Colonic mucosa (tissue), 4 donors: Measurements from ENCODE around the gene GMCL2. TPM values are rescaled to one million over a fixed set of nuclear protein-coding genes. Genes with fewer than 3 reads are reported as not detected.

ENCODE experiments used
- DNase-seq: peaks from one replicate; pipeline ENCODE4 v3.0.0-alpha.2; 2020
- H3K27ac ChIP-seq: fragments of 200-600 bp; one replicate; pipeline ENCODE4 v1.8.0; 2021
- H3K27me3 ChIP-seq: fragments of 200-600 bp; one replicate; pipeline ENCODE4 v1.8.0; 2021
- H3K36me3 ChIP-seq: fragments of 200-600 bp; one replicate; pipeline ENCODE4 v1.8.0; 2021
- H3K4me1 ChIP-seq: fragments of 200-600 bp; one replicate; pipeline ENCODE4 v1.8.0; 2021; ENCODE audit warnings: mild to moderate bottlenecking
- H3K4me3 ChIP-seq: fragments of 200-600 bp; one replicate; pipeline ENCODE4 v1.8.0; 2021
- H3K9ac ChIP-seq, 2 donors: one replicate each; pipeline ENCODE4 v1.7.0; 2013; ENCODE audit warnings: control low read depth in 2 of 2, low read depth in 2 of 2, low read length in 2 of 2
- H3K9me3 ChIP-seq: fragments of 200-600 bp; one replicate; pipeline ENCODE4 v1.8.0; 2021
- CTCF ChIP-seq: fragments of 200-600 bp; IDR thresholded peaks from one replicate; pipeline ENCODE4 v1.8.0; 2022; ENCODE audit warnings: antibody characterized with exemption, mild to moderate bottlenecking
- intact Hi-C: fragments of 100-400 bp; cut with DNase I; formaldehyde crosslinking; loops from one replicate; pipeline ENCODE4 v1.14.1; 2022
- total RNA-seq, 2 donors: library from RNA; stranded (reverse); fragmentation: NEBNext Ultra II Directional in 1 of 2; extraction: Animal tissue kit (Norgen Biotek cat#: 25700) in 1 of 2; gene quantifications; one replicate each; pipeline ENCODE4 v1.2.1, GENCODE V29; 2021
- donor health status: healthy.
- donor health status: DM: no; HTN: no; CAD: no.
- donor health status: DM: no; HTN: no; CAD: no.

The GMCL2 gene
- total RNA-seq, 2 donors from 2014 or later: not detected

- Histone ChIP-seq H3K27me3 (no peaks in the 10 kb centered on the region), H3K9me3 (no peaks in the 10 kb centered on the region), H3K36me3 (no peaks in the 10 kb centered on the region), H3K9ac (no peak overlapping the region), H3K27ac (no peak overlapping the region), H3K4me1 (no peaks in the 10 kb centered on the region), H3K4me3 (no peak overlapping the region)
- intact Hi-C loops: no loop called here
- TF ChIP-seq CTCF: no peak
- no peak for DNase-seq
These were observed 12.7 kb downstream of the GMCL2 start for GRCh38 chr5:178174456-178174855.

- H3K27ac ChIP-seq: no peak overlapping the region
- no peaks in the 10 kb centered on the region for H3K36me3 ChIP-seq
- no peaks in the 10 kb centered on the region for H3K9me3 ChIP-seq
- H3K4me3 ChIP-seq: no peak overlapping the region
- TF ChIP-seq CTCF: no peak
- H3K27me3 ChIP-seq: no peaks in the 10 kb centered on the region
- H3K4me1 ChIP-seq: no peaks in the 10 kb centered on the region
- no peak overlapping the region for H3K9ac ChIP-seq
- DNase-seq: no peak
- intact Hi-C loops: no loop called here
These were observed 16.7 kb downstream of the GMCL2 start for GRCh38 chr5:178170455-178170854.

DNA sequence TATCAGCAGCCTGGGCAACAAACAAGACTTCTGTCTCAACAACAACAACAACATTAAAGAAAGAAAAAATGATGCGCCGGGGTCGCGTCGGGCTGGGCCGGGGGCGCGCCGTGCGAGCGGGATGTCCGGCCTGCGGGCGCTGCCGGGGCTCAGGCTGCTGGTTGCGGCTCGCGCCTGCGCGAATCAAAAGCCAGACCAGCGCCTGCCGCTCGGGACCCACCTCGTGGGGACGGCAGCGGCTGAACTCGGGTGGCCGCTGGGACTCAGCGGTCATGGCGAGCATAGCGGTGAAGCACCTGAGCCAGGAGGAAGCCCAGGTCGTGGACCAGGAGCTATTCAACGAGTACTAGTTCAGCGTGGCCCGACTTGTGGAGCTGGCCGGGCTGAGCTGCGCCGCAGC, 21.6 kb downstream of the GMCL2 start:
- intact Hi-C loops: no loop called here
- no peak for DNase-seq
- no peak overlapping the region for H3K4me3 ChIP-seq
- TF ChIP-seq CTCF: no peak
- H3K9me3 ChIP-seq: no peaks in the 10 kb centered on the region
- no peaks in the 10 kb centered on the region for H3K36me3 ChIP-seq
- no peaks in the 10 kb centered on the region for H3K4me1 ChIP-seq
- H3K27ac ChIP-seq: no peak overlapping the region
- H3K27me3 ChIP-seq: no peaks in the 10 kb centered on the region
- H3K9ac ChIP-seq: no peak overlapping the region

DNA sequence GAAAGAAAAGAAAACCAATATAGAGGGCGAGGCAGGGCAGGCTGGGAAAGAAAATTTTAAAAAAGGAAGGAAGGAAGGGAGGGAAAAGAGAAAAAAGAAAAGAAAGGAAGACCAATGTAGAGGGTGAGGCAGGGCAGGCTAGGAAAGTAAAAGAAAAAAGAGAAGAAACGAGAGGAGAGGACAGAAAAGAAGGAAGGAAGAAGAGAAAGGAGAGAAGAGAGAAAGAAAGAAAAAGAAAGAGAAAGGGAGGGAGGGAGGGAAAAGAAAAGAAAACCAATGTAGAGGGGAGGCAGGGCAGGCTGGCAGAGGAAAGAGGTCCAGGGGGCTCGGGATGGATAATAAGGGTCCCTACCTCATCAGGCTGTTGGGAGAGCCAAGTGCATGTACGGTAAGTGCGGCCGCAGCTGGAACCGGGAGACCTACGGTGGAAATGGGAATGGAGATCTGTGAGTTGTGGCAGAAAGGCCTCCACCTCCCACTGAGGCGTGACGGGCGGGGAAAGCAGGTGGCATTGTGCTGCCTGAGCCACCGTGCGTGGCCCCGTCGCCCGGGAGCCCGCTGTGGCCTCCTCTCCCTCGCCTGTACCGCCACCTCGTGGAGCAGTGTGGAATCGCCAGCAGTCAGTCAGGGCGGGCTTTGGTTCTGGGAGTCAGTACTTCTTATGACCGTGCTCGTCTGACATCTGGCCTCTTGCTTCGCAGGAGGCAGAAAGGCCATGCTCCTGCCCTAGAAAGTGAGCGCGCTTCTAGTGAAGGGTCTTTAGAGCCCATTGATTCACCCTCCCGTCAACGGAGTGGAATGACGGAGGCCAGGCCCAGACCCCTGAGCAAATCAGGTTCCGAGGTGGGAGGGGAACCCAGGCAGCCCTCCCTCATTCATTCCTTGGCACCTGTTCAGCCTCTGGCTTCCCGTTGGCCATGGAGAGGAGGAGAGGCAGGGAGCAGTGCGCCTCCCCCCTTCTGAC, 23.1 kb downstream of the GMCL2 start:
- H3K9ac ChIP-seq: peak overlapping the region in 1 of 2 donors; percentile 24
- H3K9me3 ChIP-seq: no peaks in the 10 kb centered on the region
- peak; percentile 91 for DNase-seq
- no peaks in the 10 kb centered on the region for H3K27me3 ChIP-seq
- intact Hi-C loops: loop anchor here (2.0 kb wide), 1 partner anchor 89 kb away; no protein-coding TSS in a partner anchor
- H3K27ac ChIP-seq: no peak overlapping the region
- H3K4me1 ChIP-seq: no peaks in the 10 kb centered on the region
- peak; percentile 99 for TF ChIP-seq CTCF
- H3K4me3 ChIP-seq: no peak overlapping the region
- H3K36me3 ChIP-seq: no peaks in the 10 kb centered on the region

DNA sequence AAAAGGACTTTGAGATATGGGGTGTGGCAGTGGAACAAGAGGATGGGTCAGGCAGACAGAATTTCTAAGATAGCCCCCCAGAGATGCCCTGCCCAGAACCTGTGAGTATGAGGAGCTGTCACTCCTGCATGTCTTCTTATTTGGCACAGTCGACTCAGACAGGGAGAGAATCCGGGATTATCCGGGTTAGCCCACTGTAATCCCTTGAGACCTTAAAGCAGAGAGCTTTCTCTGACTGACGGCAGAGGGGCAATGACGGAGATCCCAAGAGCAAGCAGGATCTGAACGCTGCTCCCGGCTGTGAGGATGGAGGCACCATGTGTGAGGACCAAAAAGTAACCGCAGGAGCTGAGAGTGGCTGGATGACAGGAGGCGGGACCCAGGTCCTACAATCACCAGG, 24.7 kb downstream of the GMCL2 start:
- Histone ChIP-seq H3K9me3 (no peaks in the 10 kb centered on the region), H3K4me3 (no peak overlapping the region), H3K4me1 (no peaks in the 10 kb centered on the region), H3K27ac (no peak overlapping the region), H3K9ac (no peak overlapping the region), H3K36me3 (no peaks in the 10 kb centered on the region), H3K27me3 (no peaks in the 10 kb centered on the region)
- DNase-seq: no peak
- intact Hi-C loops: loop anchor here (2.0 kb wide), 1 partner anchor 88 kb away; no protein-coding TSS in a partner anchor
- TF ChIP-seq CTCF: no peak
